Kidney tubule cell (primary cell): ENCODE data around the gene DBN1.

Experiments
- DNase-seq: peaks from one replicate; pipeline ENCODE4 v3.0.0-alpha.2; 2018; ENCODE audit warnings: low spot score

Gene DBN1

GRCh38 chr5:177504086-177505056, 30.9 kb upstream of the DBN1 start:
- DNase-seq: no peak

GRCh38 chr5:177503351-177504085, 30.1 kb upstream of the DBN1 start:
- no peak for DNase-seq

GRCh38 chr5:177502886-177503285, 29.5 kb upstream of the DBN1 start:
- DNase-seq: no peak

GRCh38 chr5:177501874-177502678, 28.6 kb upstream of the DBN1 start:
- no peak for DNase-seq

DNA sequence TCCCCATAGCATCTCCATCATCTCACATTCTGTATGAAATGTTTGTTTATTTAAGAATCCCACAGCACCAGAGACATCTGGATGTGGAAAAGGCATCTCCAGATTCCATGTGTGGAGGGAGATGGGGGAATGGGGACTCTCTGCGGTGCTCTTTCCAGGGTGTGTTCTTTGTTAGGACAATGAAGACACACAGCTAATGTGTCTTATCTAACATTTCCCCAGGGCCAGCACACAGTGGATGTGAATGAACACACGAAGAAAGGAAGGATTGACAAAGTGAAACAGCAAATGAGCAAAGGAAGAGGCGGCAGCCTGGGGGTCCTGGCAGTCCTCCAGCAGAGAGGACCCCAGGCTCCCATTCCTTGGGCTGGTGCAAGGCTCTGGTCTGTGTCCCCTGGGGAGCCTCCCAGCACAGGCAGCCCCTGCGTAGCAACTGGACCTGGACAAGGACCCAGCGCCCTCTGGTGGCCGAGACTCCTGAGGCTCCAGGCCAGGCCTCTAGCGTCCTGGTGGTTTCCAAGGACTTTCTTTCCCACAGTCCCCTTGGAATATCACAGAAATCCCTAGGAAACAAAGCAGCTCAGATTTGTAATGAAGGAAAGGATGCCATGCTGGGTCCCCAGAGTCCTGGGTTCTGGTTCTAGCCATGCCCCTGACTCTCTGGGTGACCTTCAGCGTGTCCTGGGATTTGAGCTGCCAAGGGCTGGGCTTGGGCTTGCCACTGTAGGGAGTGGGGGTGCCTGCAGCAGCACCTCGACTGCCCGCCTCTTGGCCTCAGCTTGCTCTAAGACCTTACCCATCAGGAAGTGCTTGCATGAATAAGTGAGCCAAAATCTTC, 27.5 kb upstream of the DBN1 start:
- DNase-seq: peak; percentile 81

DNA sequence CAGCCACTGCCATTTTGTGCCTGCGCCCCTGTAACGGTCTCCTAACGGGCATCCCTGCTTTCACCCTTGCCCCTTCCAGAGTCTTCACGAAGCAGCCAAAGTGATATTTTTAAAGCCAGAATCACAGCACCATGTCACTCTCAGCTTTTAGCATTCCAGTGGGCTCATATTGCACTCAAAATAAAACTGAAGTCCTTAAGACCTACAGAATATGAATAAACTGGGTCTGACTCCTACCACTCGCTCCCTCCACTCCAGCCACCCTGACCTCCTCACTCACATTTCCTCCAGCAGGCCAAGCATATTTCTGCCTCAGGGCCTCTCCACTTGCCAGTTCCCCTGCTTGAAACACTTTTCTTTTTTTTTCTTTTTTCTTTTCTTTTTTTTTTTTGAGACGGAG, 26.4 kb upstream of the DBN1 start:
- no peak for DNase-seq

GRCh38 chr5:177498013-177498787, 24.8 kb upstream of the DBN1 start:
- DNase-seq: no peak

- DNase-seq: peak; percentile 99
Measured at GRCh38 chr5:177497292-177498012, 24.0 kb upstream of the DBN1 start, which contains the start of gene PDLIM7. PDLIM7 (minus strand) TSS chr5:177497604; CDS start chr5:177496512, 1,092 bp downstream.

DNA sequence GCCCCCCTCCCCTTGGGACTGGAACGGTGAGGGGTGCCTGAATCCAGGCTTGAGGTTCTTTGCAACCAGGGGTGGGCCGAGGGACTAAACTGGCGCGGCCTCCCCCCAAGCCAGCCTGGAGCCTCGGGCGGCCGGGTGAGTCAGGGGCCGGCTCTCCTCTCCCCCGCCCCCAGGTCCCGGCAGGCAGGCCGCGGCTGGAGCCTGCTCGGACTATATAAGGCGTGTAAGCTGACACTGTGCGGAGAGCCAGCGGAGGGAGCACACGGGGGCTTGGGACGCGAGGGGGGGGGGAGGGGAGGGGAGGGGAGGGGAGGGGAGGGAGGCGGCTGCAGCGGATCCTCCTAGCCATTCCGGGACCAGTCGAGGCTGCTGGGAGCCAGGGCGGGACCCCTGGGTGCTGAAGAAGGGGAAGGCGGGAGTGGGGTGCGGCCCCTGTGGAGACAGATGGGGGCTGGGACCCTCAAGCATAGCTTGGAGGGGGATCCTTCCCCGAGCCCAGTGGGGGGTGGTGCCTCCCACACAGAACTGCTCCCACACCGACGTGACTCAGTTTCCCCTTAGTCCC, 23.4 kb upstream of the DBN1 start:
- DNase-seq: peak; percentile 92

DNA sequence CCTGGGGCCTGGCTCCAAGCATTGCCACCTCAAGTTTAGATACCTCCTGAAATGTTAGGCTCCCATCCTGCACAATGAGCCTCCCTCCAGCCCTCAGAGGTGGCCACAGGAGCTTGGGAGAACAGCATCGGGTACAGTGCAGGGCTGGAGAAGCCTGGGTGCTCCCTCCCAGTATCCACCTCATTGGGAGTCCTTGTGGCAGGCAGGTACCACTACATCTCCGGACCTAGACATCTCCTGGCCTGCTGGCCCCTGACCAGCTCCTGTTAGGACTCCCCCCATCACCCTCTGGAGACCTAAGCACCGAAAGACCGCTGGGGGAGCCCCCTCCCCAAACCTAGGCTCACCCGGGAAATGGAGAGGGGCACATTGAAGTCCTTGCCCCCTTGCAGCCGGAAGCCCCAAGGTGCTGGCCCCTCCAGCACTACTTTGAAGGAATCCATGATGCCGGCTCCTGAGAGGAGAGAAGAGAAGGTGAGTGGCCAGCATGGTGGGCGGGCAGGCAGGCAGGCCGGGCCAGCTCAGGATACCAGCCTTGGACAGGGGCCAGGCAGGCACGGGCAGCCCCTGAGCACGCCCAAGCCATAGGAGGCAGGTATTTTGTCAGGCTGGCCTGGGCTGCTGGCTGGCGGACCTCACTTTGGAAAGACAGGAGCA, 22.8 kb upstream of the DBN1 start:
- DNase-seq: peak; percentile 80

GRCh38 chr5:177495243-177496060, 22.0 kb upstream of the DBN1 start:
- peak; percentile 85 for DNase-seq

DNA sequence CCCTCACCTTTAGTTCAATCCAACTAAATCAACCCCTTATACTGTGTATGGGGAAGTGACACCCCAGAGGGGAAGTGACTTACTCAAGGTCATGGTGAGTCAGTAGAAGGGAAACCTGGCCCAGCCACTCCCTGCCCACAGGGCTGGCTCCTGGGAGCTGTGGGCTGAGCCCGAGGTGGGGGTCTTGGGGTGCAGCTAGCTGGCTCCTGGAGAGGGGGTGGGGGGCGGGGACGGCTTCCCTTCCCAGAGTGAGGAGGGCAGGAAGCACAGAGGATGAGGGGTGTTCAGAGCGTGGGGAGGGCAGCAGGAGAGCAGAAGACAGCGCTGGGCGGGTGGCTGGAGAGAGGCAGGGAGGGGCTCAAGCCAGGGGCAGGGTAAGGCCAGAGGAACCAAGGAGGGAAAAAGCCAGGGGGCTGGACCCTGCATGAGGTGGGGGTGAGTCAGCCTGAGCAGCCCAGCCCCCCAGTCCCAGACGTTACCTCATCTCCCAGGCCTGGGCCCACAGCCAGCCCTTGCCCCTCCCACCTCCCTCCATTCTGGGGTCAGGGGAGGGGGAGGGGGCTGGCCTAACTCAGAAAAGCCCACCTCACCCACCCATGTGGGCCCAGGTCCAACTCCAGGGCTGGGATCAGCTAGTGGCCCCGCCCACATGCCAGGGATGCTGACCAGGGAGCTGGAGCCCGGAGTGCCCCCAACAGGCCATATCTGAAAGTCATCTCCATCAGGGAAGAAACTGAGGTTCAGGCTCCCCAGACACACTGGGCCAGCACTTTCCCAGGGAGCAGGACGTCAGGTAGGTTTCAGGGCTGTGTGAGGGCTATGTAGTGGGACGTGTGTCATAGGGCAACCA, 21.1 kb upstream of the DBN1 start:
- DNase-seq: peak; percentile 97

DNA sequence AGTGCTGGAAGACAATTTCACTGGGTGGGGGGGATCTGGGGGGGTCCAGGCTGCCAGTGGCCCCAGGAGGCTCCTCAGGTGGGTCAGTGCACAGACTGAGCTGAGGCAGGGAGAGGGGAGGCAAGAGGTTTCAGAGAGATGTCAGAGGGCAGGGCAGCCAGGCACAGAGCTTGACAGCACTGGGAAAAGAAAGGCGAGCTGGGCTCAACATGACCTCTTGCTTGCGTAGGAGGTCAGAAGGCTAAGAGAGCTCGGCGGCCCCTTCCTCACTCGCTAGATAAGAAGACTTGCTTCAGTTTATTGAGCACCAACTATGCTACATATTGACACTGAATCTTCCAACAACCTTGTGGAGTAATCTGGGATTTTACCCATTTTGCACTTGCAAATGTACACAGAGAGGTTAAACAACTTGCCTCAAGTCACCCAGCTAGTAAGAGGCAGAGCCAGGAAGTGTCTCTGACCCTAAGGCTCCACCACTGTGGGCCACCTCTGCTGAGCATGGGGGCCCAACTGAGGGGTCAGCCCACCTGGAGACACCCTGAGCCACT, 20.4 kb upstream of the DBN1 start:
- no peak for DNase-seq

GRCh38 chr5:177492841-177493240, 19.4 kb upstream of the DBN1 start:
- DNase-seq: no peak

DNA sequence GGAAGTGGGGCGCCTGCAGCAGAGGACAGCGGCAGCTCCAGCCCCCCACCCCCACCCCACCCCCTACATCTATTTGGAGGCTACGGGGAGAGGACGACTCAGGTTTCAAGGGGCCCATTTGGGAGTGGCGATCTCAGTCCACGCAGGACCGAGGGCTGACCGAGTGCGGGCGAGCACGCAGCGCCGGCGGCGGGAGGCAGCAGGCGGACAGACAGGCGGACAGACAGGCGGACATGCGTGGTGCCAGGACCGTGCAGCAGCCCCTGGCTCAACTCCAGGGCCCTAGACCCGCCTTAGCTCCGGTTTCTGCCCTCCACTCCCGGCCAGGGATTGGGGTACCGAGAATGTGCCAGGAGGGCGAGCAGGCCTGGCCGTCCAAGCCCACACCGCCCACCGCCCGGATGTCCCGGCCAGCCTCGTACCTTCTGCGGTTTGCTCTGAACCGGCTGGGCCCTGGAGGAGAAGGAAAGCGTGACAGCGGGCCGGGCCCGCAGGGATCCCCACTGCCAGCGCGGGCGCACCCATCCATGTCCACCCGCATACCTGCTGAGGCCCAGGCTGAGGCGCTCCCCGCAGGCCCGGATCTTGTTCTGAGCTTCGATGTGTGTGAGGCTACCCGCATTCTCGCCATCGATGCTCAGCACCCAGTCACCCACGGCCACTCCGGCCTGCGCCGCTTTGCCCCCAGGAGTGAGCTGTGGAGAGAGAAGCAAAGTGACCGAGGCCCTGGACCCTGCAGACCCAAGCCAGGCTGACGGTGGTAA, 18.7 kb upstream of the DBN1 start:
- no peak for DNase-seq

DNA sequence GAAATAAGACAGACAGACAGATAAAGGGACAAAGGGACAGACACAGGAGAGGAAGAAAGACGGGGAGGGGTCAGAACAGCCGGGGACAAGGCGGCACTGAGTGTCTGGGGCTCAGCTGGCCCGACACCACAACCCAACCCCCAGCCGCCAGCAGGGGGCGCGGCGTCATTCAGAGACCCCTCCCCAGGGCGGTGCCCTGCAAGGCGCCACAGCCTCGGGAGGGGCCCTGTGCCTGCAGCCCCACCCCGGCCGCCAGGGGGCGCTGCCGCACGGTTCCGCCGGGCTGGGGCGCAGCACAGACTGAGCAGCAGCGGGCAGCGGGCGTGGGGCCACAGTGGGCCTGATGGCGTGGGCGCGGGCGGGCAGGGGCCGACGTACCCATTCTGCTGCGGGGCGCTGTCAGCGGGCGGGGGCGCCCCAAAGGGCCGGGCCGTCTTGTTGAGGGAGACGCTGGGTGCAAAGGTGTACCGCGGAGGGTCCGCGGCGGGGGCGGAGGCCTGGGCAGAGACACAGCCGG, 18.1 kb upstream of the DBN1 start:
- peak; percentile 36 for DNase-seq
